A549 (cell line): ENCODE results near the gene RPS2.

Experiments used
- CHD2 ChIP-seq: fragments of 150-350 bp; IDR thresholded peaks from 2 replicates; pipeline ENCODE4 v1.6.1; 2014; ENCODE audit warnings: low read length; ENCODE audit not compliant: partially characterized antibody
- MAZ ChIP-seq: fragments of 150-350 bp; IDR thresholded peaks from 2 replicates; pipeline ENCODE4 v1.6.1; 2014; ENCODE audit warnings: antibody characterized with exemption, low read depth, low read length, borderline replicate concordance
- POLR2A ChIP-seq: IDR thresholded peaks from 2 replicates; pipeline ENCODE4 v1.6.1; 2012; ENCODE audit warnings: mild to moderate bottlenecking, low read length
- RFX5 ChIP-seq: fragments of 450-650 bp; IDR thresholded peaks from 2 replicates; pipeline ENCODE4 v1.7.1; 2014; ENCODE audit warnings: antibody characterized with exemption, mild to moderate bottlenecking, moderate library complexity
- TP53 ChIP-seq: fragments of 250-450 bp; sonication (Bioruptor Pico); IDR thresholded peaks from 2 replicates; pipeline ENCODE4 v1.5.0; 2021; ENCODE audit warnings: mild to moderate bottlenecking, moderate library complexity
- TF ChIP-seq, protein P1 (sequence below): fragments of >200 bp; sonication (Bioruptor Twin); formaldehyde crosslinking; IDR thresholded peaks from 3 replicates; pipeline ENCODE4 v1.5.1; 2016
- TF ChIP-seq, protein P2 (sequence below): fragments of >200 bp; sonication (Bioruptor Twin); formaldehyde crosslinking; IDR thresholded peaks from 3 replicates; pipeline ENCODE4 v1.6.1; 2016
- TF ChIP-seq, protein P3 (sequence below): IDR thresholded peaks from 2 replicates; pipeline ENCODE4 v1.6.1; 2012
- TF ChIP-seq, protein P4 (sequence below): IDR thresholded peaks from 2 replicates; pipeline ENCODE4 v1.6.1; 2012; ENCODE audit warnings: low read depth, borderline replicate concordance

DNA sequence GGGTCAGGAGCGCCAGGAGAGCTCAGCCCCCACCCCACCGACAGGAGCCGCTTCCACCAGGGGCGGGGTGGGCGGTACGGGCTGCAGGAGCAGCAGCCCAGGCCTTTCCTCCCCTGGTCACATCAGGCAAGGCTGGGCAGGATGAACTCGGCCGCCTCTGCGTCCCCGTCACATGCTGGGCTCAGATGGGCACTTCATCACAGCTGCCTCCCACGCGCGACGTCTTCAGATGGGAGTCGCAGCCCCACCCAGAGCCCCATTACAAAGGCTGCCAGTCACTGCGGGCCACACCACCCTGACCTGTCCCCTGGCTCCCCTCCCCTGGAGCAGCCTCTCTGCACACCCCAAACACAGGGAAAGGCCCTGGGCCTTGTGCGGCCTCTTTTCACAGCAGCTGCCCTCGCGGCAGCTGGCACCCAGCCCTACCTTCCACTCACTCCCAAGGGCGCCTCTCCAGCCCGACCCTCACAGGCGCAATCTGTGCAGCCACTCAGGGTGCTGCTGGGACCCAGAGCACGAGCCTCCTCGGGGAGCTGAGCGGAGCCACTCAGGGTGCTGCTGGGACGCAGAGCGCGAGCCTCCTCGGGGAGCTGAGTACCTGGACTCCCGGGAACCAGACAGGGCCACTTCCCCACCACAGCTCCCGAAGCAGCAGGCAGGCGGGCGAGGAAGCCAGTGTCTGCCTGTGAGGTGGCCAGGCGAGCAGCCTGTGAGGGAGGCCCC is 40.3 kb upstream of the RPS2 start:
- TF ChIP-seq TP53 (CRISPR knock-in tag) (no peak), RFX5 (no peak), MAZ (no peak), CHD2 (no peak), POLR2A (no peak)
- TF ChIP-seq, protein P1, sequence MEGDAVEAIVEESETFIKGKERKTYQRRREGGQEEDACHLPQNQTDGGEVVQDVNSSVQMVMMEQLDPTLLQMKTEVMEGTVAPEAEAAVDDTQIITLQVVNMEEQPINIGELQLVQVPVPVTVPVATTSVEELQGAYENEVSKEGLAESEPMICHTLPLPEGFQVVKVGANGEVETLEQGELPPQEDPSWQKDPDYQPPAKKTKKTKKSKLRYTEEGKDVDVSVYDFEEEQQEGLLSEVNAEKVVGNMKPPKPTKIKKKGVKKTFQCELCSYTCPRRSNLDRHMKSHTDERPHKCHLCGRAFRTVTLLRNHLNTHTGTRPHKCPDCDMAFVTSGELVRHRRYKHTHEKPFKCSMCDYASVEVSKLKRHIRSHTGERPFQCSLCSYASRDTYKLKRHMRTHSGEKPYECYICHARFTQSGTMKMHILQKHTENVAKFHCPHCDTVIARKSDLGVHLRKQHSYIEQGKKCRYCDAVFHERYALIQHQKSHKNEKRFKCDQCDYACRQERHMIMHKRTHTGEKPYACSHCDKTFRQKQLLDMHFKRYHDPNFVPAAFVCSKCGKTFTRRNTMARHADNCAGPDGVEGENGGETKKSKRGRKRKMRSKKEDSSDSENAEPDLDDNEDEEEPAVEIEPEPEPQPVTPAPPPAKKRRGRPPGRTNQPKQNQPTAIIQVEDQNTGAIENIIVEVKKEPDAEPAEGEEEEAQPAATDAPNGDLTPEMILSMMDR = no peak
- TF ChIP-seq, protein P2, sequence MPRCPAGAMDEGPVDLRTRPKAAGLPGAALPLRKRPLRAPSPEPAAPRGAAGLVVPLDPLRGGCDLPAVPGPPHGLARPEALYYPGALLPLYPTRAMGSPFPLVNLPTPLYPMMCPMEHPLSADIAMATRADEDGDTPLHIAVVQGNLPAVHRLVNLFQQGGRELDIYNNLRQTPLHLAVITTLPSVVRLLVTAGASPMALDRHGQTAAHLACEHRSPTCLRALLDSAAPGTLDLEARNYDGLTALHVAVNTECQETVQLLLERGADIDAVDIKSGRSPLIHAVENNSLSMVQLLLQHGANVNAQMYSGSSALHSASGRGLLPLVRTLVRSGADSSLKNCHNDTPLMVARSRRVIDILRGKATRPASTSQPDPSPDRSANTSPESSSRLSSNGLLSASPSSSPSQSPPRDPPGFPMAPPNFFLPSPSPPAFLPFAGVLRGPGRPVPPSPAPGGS = no peak
- TF ChIP-seq, protein P3, sequence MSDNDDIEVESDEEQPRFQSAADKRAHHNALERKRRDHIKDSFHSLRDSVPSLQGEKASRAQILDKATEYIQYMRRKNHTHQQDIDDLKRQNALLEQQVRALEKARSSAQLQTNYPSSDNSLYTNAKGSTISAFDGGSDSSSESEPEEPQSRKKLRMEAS = no peak
- TF ChIP-seq, protein P4, sequence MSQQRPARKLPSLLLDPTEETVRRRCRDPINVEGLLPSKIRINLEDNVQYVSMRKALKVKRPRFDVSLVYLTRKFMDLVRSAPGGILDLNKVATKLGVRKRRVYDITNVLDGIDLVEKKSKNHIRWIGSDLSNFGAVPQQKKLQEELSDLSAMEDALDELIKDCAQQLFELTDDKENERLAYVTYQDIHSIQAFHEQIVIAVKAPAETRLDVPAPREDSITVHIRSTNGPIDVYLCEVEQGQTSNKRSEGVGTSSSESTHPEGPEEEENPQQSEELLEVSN = no peak
